Neural progenitor cell (in vitro differentiated cells): ENCODE measurements around the gene TBC1D24.

Source experiments
- CTCF ChIP-seq: fragments of 200-600 bp; sonication (generic); IDR thresholded peaks from 2 replicates; pipeline ENCODE4 v1.5.1; 2017; ENCODE audit warnings: antibody characterized with exemption, mild to moderate bottlenecking
- EZH2 ChIP-seq: fragments of 200-600 bp; sonication (generic); IDR thresholded peaks from 2 replicates; pipeline ENCODE4 v1.6.1; 2017; ENCODE audit warnings: antibody characterized with exemption, mild to moderate bottlenecking, moderate library complexity
- EZH2phosphoT487 ChIP-seq: fragments of 200-600 bp; sonication (generic); IDR thresholded peaks from 2 replicates; pipeline ENCODE4 v1.6.1; 2017; ENCODE audit warnings: antibody characterized with exemption

DNA sequence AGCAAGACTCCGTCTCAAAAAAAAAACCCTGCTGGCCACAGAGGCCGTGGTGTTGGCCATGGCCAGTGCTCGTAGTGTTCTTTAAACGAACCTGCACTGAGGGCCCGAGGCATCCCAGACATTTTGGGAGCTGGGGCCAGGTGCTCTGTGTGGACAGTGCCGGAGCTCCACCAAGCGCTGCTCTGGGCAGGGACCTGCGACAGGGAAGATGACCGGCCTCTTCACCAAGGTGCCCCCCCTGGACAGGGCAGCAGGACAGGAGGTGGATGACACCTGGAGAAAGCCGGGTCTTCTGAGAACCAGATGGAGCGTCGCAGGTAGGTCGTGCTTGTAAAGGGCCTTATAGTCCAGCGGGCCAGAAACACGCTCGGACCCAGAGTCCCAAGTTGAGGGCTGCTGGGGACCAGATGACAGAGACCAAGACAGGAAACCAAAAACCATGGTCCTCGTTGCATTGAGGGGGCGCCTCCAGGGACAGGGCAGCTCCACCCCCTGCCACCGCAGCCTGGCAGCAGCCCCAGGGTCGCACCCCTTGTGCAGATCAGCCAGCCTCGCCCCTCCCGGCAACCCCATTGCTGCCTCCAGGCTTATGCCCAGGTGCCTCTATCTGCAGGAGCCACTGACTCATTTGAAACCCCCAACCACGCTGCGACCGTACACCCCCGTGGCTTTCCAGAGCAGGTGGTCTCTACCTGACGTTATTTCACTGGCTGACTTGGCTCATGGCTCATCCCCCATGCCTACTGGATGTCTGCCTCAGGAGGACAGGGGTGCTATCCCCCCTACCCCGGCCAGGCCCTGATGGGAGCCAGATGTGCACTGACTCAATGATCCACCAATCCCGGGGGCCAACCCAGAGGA lies 8.0 kb upstream of the TBC1D24 start:
- TF ChIP-seq CTCF (no peak), EZH2 (no peak), EZH2phosphoT487 (no peak)
